GM21360 (cell line): Measurements from ENCODE around the gene DDI1.

Source experiments
- ATAC-seq: cut with Tn5 transposase; IDR thresholded peaks from one replicate; pipeline ENCODE4 v1.9.1; 2021; ENCODE audit warnings: mild to moderate bottlenecking, moderate library complexity; ENCODE audit not compliant: unreplicated experiment

Gene DDI1

GRCh38 chr11:104036588-104036987 lies at the start of gene DDI1:
DDI1 (plus strand) TSS chr11:104036640; CDS start chr11:104036823, 183 bp downstream.
- ATAC-seq, result no peak

- ATAC-seq, result no peak
Observed at GRCh38 chr11:103987629-103988594, 48.5 kb upstream of the DDI1 start.

GRCh38 chr11:103988595-103988969 lies 47.9 kb upstream of the DDI1 start:
- no peak for ATAC-seq

- ATAC-seq, result no peak
Observed at GRCh38 chr11:103993507-103993906, 42.9 kb upstream of the DDI1 start.

- ATAC-seq, result no peak
Observed at GRCh38 chr11:103994094-103994493, 42.3 kb upstream of the DDI1 start.

GRCh38 chr11:103994518-103994917 lies 41.9 kb upstream of the DDI1 start:
- no peak for ATAC-seq

GRCh38 chr11:103995896-103996295 lies 40.5 kb upstream of the DDI1 start:
- no peak for ATAC-seq

- peak; percentile 77 for ATAC-seq
Observed at GRCh38 chr11:103997082-103997481, 39.4 kb upstream of the DDI1 start.

GRCh38 chr11:103998826-103999508 lies 37.5 kb upstream of the DDI1 start:
- ATAC-seq, result no peak

GRCh38 chr11:104000798-104001197 lies 35.6 kb upstream of the DDI1 start:
- no peak for ATAC-seq

GRCh38 chr11:104001561-104002056 lies 34.8 kb upstream of the DDI1 start:
- no peak for ATAC-seq

- no peak for ATAC-seq
Observed at GRCh38 chr11:104003491-104003890, 32.9 kb upstream of the DDI1 start.

GRCh38 chr11:104005234-104005855 lies 31.1 kb upstream of the DDI1 start:
- ATAC-seq, result no peak

- ATAC-seq, result no peak
Observed at GRCh38 chr11:104009744-104010143, 26.7 kb upstream of the DDI1 start.

- ATAC-seq, result no peak
Observed at GRCh38 chr11:104011044-104011443, 25.4 kb upstream of the DDI1 start.

GRCh38 chr11:104015649-104016415 lies 20.6 kb upstream of the DDI1 start:
- peak; percentile 88 for ATAC-seq

GRCh38 chr11:104024572-104024971 lies 11.9 kb upstream of the DDI1 start:
- no peak for ATAC-seq

- no peak for ATAC-seq
Observed at GRCh38 chr11:104028476-104029263, 7.8 kb upstream of the DDI1 start.

- ATAC-seq, result no peak
Observed at GRCh38 chr11:104033134-104033533, 3.3 kb upstream of the DDI1 start.

- ATAC-seq, result no peak
Observed at GRCh38 chr11:104033561-104033960, 2.9 kb upstream of the DDI1 start.
